PC-9 (cell line): ENCODE data around the gene SNCAIP.

Experiments
- EZH2 ChIP-seq: fragments of 200-600 bp; sonication (generic); IDR thresholded peaks from 2 replicates; pipeline ENCODE4 v1.8.0; 2017; ENCODE audit warnings: antibody characterized with exemption, low read depth
- TF ChIP-seq, protein P1 (sequence below): fragments of 200-600 bp; sonication (generic); conservative IDR thresholded peaks from 2 replicates; pipeline ENCODE4 v1.6.1; 2017; ENCODE audit warnings: mixed run types, antibody characterized with exemption, mild to moderate bottlenecking, moderate library complexity

DNA sequence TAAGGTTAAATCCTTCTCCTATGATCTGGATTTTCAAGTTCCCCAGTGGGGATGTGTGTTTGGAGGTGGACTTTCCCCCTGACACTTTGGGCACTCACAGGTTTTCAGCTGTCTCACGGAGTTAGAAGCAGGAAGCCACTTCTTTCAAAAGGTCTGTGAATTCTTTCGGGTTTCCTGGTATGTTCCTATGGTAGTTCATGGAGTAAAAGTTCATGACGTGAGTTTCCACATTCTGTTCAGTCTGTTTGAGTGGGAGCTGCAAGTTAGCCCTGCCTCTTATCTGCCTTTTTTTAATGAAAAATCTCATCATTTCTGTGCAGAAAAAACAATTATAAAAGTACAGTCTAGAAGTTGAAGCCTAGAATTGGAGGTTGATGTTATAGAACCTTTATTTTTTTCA is 24.9 kb upstream of the SNCAIP start:
- TF ChIP-seq, protein P1, sequence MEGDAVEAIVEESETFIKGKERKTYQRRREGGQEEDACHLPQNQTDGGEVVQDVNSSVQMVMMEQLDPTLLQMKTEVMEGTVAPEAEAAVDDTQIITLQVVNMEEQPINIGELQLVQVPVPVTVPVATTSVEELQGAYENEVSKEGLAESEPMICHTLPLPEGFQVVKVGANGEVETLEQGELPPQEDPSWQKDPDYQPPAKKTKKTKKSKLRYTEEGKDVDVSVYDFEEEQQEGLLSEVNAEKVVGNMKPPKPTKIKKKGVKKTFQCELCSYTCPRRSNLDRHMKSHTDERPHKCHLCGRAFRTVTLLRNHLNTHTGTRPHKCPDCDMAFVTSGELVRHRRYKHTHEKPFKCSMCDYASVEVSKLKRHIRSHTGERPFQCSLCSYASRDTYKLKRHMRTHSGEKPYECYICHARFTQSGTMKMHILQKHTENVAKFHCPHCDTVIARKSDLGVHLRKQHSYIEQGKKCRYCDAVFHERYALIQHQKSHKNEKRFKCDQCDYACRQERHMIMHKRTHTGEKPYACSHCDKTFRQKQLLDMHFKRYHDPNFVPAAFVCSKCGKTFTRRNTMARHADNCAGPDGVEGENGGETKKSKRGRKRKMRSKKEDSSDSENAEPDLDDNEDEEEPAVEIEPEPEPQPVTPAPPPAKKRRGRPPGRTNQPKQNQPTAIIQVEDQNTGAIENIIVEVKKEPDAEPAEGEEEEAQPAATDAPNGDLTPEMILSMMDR: no peak
- no peak for TF ChIP-seq EZH2
